ENCODE measurements around the gene IFT43. TPM values are rescaled to one million over a fixed set of nuclear protein-coding genes. Genes with fewer than 3 reads are reported as not detected.

The IFT43 gene
- total and polyA plus RNA-seq, 2 donors (not counting 1 experiment from before 2014, with no cell fraction given) = 35.2 to 54.9 TPM

DNA sequence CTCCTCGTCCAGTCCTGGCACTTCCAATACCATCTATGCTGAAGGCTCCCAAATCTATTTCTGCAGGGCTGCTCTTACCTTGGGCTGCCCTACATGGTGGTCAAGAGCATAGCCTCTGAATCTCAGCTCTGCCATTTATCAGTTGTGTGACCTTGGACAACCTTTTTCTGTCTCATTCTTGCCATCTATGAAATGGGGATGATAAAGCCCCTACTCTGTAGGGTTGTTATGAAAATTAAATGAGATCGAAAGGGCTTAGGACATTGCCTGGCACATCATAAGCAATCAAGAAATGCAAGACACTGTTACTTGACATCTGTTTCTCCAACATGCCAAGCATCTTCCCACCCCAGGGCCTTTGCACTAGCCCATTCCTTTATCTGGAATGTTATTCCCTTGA lies 120.6 kb downstream of the IFT43 start:
- Histone ChIP-seq H3K27me3 (ENCODE audit: control insufficient read depth, insufficient read depth, low read length) (peaks cover 7% of the 10 kb centered on the region), H4K20me1 (ENCODE audit: control insufficient read depth, extremely low read depth, insufficient read depth, low read length) (no peaks in the 10 kb centered on the region), H3K79me2 (ENCODE audit: control insufficient read depth, insufficient read depth, low read length) (no peaks in the 10 kb centered on the region), H3K4me1 (ENCODE audit: control insufficient read depth, extremely low read depth, insufficient read depth, low read length) (no peaks in the 10 kb centered on the region), H3K36me3 (ENCODE audit: control insufficient read depth, insufficient read depth, low read length) (no peaks in the 10 kb centered on the region), H3K9ac (ENCODE audit: insufficient read depth, low read length) (no peak overlapping the region), H2AFZ (ENCODE audit: low read length) (no peak overlapping the region), H3K27ac (ENCODE audit: insufficient read depth, low read length) (no peak overlapping the region), H3K4me3 (replicated peaks in 1 of 4; ENCODE audit: control extremely low read depth in 1 of 4, insufficient read depth in 1 of 4, low read depth in 3 of 4, low read length in 4 of 4) (no peak overlapping the region), H3K4me2 (ENCODE audit: extremely low read depth, insufficient read depth, low read length) (no peak overlapping the region), H3K9me3 (ENCODE audit: control insufficient read depth, insufficient read depth, low read depth, low read length) (no peaks in the 10 kb centered on the region)
- TF ChIP-seq EZH2 (IDR thresholded peaks at IDR 0.05; ENCODE audit: low read length, missing control alignments) = no peak
- TF ChIP-seq, protein P1, sequence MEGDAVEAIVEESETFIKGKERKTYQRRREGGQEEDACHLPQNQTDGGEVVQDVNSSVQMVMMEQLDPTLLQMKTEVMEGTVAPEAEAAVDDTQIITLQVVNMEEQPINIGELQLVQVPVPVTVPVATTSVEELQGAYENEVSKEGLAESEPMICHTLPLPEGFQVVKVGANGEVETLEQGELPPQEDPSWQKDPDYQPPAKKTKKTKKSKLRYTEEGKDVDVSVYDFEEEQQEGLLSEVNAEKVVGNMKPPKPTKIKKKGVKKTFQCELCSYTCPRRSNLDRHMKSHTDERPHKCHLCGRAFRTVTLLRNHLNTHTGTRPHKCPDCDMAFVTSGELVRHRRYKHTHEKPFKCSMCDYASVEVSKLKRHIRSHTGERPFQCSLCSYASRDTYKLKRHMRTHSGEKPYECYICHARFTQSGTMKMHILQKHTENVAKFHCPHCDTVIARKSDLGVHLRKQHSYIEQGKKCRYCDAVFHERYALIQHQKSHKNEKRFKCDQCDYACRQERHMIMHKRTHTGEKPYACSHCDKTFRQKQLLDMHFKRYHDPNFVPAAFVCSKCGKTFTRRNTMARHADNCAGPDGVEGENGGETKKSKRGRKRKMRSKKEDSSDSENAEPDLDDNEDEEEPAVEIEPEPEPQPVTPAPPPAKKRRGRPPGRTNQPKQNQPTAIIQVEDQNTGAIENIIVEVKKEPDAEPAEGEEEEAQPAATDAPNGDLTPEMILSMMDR (conservative IDR thresholded peaks at IDR 0.05 in 1 of 2, IDR thresholded peaks at IDR 0.05 in 1 of 2; ENCODE audit: low read depth in 1 of 2, low read length in 2 of 2) = no peak
- DNase-seq (ENCODE audit: low read depth in 2 of 2) = no peak

DNA sequence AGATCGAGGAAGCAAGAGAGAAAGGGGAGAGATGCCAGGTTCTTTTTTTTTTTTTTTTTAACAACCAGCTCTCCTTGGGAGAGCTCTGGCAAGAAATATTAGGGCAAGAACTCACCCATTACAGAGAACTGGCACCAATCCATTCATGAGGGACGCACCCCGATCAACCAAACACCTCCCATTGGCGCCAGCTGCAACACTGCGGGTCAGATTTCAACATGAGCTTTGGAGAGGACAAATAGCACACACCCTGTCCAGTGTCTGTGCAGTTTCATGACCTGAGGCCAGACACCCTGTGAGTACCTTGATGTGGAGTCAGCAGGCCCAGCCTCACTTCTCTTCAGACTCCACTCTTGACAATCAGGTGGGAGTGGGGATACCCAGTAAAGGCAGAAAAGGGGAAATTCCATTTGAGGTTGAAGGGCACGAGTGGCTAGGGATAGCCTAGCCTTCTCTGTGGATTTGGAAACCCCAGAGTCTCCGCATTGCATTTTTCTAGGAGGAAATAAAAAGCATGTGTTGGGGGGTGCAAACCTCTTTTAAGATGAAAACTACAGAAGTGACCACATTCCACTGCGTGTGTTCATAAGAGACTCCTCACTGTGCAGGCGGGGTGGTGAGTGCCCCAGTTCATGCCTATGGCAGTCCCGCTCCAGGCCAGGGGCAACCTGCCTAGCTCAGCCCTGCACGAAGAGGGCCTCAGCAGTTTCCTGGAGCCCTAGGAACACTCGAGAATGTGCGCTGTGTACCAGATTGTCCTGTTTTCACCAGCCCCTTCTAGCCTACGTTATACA lies 123.7 kb downstream of the IFT43 start:
- Histone ChIP-seq H3K9me3 (ENCODE audit: control insufficient read depth, insufficient read depth, low read depth, low read length) (no peaks in the 10 kb centered on the region), H3K79me2 (ENCODE audit: control insufficient read depth, insufficient read depth, low read length) (no peaks in the 10 kb centered on the region), H3K4me3 (replicated peaks in 1 of 4; ENCODE audit: control extremely low read depth in 1 of 4, insufficient read depth in 1 of 4, low read depth in 3 of 4, low read length in 4 of 4) (no peak overlapping the region), H3K27ac (ENCODE audit: insufficient read depth, low read length) (no peak overlapping the region), H2AFZ (ENCODE audit: low read length) (no peak overlapping the region), H3K4me1 (ENCODE audit: control insufficient read depth, extremely low read depth, insufficient read depth, low read length) (no peaks in the 10 kb centered on the region), H3K36me3 (ENCODE audit: control insufficient read depth, insufficient read depth, low read length) (no peaks in the 10 kb centered on the region), H3K9ac (ENCODE audit: insufficient read depth, low read length) (no peak overlapping the region), H3K4me2 (ENCODE audit: extremely low read depth, insufficient read depth, low read length) (no peak overlapping the region), H3K27me3 (ENCODE audit: control insufficient read depth, insufficient read depth, low read length) (peaks cover 5% of the 10 kb centered on the region), H4K20me1 (ENCODE audit: control insufficient read depth, extremely low read depth, insufficient read depth, low read length) (no peaks in the 10 kb centered on the region)
- no peak for TF ChIP-seq EZH2 (IDR thresholded peaks at IDR 0.05; ENCODE audit: low read length, missing control alignments)
- TF ChIP-seq, protein P1 (conservative IDR thresholded peaks at IDR 0.05 in 1 of 2, IDR thresholded peaks at IDR 0.05 in 1 of 2; ENCODE audit: low read depth in 1 of 2, low read length in 2 of 2) = no peak
- no peak for DNase-seq (ENCODE audit: low read depth in 2 of 2)

DNA sequence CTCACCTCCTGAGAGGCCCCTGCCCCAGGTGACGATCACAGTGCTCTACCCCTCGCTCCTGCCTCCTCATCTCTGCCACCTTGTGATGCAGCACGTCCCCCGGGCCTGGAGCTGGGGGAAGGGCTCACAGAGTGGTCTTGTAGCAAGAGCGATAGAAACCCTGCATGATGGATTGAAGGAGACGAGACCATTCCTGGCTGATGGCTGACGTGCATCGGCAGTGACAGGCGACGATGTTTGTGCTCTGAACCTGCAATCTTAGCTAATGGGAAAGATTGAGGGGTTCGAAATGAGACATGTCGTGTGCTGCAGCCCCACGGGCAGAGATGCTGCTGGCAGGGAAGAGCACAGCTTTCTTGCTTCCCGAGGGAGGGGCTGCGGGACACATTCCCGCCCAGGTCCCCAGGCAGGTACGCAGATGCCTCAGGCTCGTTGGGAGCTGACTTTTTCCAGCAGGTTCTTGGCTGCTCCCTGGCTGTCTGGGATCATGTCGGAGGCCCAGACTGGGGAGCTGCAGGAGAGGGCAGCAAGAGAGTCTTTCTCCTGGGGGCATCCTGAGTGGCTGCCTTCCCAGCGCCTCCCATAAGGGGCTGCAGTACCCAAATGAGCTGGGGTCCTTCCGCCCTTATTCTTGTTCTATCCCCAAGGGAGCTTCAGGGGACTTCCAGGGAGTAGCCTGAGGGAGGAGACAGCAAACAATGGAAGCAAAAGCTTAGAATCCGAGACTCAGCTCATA lies 127.5 kb downstream of the IFT43 start:
- Histone ChIP-seq H3K4me3 (replicated peaks in 1 of 4; ENCODE audit: control extremely low read depth in 1 of 4, insufficient read depth in 1 of 4, low read depth in 3 of 4, low read length in 4 of 4) (no peak overlapping the region), H4K20me1 (ENCODE audit: control insufficient read depth, extremely low read depth, insufficient read depth, low read length) (no peaks in the 10 kb centered on the region), H2AFZ (ENCODE audit: low read length) (no peak overlapping the region), H3K36me3 (ENCODE audit: control insufficient read depth, insufficient read depth, low read length) (no peaks in the 10 kb centered on the region), H3K27ac (ENCODE audit: insufficient read depth, low read length) (no peak overlapping the region), H3K4me1 (ENCODE audit: control insufficient read depth, extremely low read depth, insufficient read depth, low read length) (no peaks in the 10 kb centered on the region), H3K9me3 (ENCODE audit: control insufficient read depth, insufficient read depth, low read depth, low read length) (no peaks in the 10 kb centered on the region), H3K9ac (ENCODE audit: insufficient read depth, low read length) (no peak overlapping the region), H3K27me3 (ENCODE audit: control insufficient read depth, insufficient read depth, low read length) (peaks cover 2% of the 10 kb centered on the region), H3K4me2 (ENCODE audit: extremely low read depth, insufficient read depth, low read length) (no peak overlapping the region), H3K79me2 (ENCODE audit: control insufficient read depth, insufficient read depth, low read length) (no peaks in the 10 kb centered on the region)
- DNase-seq (ENCODE audit: low read depth in 2 of 2) = no peak
- TF ChIP-seq EZH2 (IDR thresholded peaks at IDR 0.05; ENCODE audit: low read length, missing control alignments) = no peak
- TF ChIP-seq, protein P1 (conservative IDR thresholded peaks at IDR 0.05 in 1 of 2, IDR thresholded peaks at IDR 0.05 in 1 of 2; ENCODE audit: low read depth in 1 of 2, low read length in 2 of 2) = no peak

Measured in fibroblast of lung (primary cell).